ENCODE results near the gene NAGS.
"Not testable (repeated sequence)": the region's sequence is repeated elsewhere in the genome, so short reads cannot be mapped to it uniquely, and the experiment has no call there.

NAGS gene, protein sequence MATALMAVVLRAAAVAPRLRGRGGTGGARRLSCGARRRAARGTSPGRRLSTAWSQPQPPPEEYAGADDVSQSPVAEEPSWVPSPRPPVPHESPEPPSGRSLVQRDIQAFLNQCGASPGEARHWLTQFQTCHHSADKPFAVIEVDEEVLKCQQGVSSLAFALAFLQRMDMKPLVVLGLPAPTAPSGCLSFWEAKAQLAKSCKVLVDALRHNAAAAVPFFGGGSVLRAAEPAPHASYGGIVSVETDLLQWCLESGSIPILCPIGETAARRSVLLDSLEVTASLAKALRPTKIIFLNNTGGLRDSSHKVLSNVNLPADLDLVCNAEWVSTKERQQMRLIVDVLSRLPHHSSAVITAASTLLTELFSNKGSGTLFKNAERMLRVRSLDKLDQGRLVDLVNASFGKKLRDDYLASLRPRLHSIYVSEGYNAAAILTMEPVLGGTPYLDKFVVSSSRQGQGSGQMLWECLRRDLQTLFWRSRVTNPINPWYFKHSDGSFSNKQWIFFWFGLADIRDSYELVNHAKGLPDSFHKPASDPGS

DNA sequence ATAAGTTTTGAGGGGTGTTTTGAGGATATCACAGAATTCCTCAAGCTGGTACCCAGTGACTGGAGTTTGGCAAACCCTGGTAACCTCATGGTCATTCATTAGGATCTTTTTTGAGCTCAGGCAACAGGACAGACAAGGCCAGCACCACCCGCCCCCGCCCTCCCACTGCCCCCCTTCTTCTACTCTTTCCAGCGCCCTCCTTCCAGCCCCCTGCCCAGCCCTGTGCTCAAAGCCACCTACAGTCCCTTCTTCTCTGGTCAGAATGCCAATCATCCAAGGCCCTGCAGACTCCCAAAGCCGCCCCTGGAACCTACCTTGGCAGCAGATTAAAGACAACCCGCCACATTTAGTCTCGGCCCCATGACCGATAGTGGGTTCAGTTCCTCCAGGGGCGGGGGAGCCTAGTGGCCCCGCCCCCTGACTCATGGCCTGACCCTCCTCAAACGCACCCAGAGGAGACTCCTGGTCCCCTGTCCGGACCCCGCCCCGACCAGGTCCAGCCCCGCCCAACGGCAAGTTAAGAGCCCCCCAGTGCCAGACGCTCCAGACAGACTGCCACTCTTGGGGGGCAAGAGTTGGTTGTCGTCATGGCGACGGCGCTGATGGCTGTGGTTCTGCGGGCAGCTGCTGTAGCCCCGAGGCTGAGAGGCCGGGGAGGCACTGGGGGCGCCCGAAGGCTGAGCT lies at the start of gene NAGS:
Gene NAGS, plus strand, starts transcription at position 546 of the 684 bp plus-strand sequence. Its CDS starts 42 bp downstream, at position 588.
- no peak for DNase-seq

DNA sequence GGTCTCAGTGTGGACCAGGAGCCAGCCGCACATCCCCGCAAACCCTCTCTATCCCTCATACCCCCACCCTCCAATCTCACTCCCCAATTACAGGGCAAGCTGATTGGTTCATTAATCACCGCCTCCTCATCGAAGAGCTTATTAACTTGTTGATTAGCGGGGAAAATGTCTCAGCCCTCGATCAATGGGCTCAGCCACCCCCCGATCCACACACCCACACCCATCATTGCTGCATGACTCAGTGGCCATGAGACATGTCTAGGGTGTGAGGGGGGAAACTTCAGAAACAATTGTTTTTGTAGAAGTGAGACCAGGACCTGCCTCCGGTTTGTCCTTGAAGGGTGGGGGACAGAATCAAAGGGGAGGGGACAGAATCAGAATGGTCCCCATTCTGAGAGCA lies 48.2 kb upstream of the NAGS start:
- DNase-seq, result no peak

DNA sequence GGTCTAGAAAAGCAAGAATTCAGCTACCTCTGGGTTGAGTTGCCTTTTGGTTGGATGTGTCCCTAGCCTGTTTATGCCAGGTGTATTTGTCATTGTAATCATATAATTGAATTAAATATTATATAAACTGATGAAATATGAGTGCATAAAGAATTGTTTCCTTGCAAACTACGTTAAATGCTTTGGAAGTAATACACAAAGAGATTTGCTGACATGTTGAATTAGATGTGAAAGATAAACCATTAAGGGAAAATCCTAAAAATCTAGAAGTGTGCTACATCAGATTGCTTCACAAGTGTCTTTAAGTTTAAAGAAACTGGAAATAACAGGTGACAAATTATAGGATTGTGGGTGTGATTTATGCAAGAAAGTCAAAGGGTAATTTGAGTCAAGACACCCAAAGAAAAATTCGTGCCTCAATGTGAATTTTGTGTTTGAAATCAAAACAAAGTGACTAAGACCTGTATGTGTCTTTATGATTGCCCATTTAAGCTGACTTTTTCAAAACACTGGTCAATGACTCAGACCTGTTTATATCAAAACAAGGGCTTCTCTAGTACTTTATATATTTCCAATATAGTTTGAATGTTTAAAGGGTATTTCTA lies 45.6 kb upstream of the NAGS start:
- DNase-seq, result no peak

DNA sequence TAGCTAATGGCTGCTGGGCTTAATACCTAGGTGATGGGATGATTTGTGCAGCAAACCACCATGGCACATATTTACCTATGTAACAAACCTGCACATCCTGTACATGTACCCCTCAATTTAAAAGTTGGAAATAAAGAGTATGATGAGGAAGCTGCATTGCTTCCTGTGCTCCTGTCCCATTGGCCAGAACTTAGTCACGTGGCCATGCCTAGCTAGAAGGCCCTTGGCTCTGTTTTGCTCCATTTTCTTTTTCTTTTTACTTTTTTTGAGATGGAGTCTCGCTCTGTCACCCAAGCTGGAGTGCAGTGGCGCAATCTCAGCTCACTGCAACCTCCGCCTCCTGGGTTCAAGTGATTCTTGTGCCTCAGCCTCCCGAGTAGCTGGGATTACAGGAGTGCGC lies 43.1 kb upstream of the NAGS start:
- not testable (repeated sequence) for DNase-seq

- DNase-seq, result no peak
Observed at GRCh38 chr17:43961954-43962353, 42.5 kb upstream of the NAGS start.

DNA sequence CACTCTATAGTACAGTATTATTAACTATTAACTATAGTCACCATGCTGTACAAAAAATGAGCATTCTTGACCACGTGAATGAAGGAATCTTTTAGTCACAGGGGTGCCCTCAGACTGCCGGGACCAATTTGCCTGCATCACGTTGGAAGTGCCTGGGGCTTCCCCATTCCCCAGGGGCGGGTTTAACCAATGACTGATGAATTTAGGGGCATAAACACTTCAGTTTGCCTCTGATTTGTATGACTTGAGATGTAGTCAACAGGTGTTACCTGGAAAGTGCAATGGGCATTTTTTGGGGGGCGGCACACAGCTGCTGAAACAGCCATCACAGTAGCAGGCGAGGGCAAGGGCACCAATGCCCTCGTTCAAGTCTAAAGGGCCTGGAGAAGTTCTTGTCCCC lies 41.9 kb upstream of the NAGS start:
- DNase-seq, result no peak

DNA sequence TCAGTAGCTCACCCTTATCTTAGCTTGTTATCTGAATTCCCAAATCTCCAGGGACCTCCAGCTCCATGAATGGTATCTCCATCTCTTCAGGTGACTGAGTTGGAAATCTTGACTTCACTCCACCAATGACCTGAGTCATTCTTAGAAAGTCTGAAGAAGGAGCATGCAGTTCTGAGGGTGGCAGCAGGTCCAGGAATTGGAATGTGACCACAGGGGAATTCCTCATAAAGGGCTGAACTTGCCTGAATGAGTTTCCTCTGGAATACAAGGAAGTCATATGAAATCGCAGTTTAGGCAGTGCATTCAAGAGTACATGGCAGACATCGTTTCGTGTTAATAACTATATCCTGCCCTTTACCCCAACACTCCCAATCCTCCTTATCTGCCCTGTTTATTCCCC lies 38.1 kb upstream of the NAGS start:
- no peak for DNase-seq

DNA sequence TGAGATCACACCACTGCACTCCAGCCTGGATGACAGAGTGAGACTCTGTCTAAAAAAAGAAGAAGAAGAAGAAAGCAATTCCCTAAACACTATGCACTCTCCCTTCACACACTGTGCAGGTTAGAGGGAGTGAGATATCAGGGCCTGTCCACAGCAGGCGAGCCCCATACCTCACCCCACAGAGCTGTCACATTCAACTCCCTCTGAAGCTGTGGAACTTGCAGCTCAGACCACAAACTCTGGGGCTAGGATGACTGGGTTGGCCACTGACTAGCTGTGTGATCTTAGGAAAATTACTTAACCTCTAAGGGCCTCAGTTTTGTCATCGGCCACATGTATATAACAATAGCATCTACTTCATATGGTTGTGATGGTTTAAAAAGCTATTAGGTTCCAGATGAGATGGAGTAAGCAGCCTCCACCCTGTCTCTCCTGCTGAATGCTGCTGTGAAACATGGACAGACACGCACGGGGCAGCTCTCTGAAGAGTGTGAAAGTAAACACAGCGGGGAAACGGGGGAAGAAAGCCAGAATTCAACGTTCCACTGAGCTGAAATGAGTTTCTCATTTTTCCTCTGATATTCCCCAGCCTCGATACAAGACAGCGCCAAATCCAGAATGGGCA lies 37.1 kb upstream of the NAGS start:
- no peak for DNase-seq

GRCh38 chr17:43970366-43970765 lies 34.1 kb upstream of the NAGS start:
- DNase-seq, result no peak

- DNase-seq, result not testable (repeated sequence)
Observed at GRCh38 chr17:43971436-43971835, 33.0 kb upstream of the NAGS start.

GRCh38 chr17:43972444-43973212 lies 31.8 kb upstream of the NAGS start:
- not testable (repeated sequence) for DNase-seq

DNA sequence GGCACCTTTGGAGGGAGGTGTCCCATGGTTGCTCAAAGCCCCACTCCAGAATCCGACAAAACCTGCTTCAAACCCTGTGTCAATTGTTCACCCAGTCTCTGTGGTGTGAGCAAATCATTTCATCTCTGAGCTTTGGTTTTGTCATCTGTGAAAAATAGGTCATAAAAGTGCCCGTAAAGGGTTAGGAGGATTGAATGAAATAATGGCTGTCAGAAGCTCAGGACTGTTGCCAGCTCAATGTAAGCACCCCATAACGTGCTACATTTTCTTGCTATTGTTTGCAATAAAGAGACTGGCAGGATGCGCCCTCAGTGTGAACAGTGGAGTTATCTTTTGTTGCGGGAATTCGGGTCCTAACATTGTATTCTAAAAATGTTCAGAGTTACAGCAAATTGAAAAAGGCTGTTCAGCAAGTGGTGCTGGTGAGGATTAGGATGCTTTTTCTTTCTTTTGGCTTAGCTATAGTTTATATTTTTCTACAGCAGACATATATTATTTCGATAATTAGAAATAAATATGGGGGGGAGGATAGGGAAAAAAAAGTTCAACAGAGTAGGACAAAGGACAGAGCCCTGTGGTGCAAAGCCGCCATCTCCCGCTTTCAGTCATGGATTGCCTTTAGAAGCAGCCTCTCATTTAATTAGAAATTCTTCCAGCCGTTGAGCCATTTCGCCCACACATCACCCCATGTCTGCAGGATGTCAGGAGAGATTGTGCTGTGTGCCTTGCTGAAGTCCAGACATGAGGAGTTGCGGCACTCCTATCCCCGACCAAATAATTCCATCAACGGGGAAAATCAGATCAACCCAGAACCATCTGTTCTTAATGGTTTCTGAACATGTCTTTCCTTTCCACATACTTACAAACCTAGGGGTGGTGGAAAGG lies 29.8 kb upstream of the NAGS start:
- no peak for DNase-seq

DNA sequence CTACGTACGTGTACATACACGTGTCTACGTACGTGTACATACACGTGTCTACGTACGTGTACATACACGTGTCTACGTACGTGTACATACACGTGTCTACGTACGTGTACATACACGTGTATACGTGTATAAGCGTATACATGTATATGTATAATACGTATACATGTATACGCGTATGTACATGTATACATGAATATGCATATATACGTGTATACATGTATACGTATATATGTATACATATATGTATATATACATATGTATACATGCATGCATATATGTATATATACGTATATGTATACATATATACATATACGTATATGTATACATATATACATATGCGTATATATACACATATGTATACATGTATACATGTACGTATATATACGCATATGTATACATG lies 28.5 kb upstream of the NAGS start:
- no peak for DNase-seq

- no peak for DNase-seq
Observed at GRCh38 chr17:43976963-43977837, 27.2 kb upstream of the NAGS start.

DNA sequence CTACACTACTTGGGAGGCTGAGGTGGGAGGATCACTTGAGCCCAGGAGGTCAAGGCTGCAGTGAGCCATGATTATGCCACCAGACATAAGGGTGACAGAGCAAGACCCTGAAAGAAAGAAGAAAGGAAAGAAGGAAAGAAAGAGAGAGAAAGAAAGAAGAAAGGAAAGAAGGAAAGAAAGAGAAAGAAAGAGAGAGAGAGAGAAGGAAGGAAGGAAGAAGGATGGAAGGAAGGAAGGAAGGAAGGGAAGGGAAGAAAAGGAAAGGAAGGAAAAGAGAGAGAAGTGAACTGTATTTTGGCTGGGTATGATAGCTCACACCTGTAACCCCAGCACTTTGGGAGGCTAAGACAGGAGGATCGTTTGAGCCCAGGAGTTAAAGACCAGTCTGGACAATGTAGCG lies 26.3 kb upstream of the NAGS start:
- no peak for DNase-seq

GRCh38 chr17:43979011-43979410 lies 25.4 kb upstream of the NAGS start:
- no peak for DNase-seq

DNA sequence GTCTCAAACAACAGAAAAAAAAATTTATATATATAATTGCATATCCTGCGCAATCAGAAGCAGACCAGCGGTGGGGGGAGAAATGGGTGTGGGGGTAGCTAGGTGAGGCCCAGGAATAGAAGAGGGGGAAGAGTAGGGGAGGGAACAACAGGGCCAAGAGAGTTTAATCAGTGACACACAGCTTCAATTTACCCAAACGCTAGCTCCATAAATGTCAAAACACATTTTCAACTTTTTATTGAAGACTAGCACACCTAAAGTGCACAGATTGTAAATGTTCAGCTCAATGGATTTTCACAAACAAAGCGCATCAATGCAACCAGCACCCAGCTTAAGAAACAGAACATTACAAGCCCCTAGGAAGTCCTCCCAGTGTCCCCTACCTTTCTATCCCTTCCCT lies 24.8 kb upstream of the NAGS start:
- DNase-seq, result no peak

DNA sequence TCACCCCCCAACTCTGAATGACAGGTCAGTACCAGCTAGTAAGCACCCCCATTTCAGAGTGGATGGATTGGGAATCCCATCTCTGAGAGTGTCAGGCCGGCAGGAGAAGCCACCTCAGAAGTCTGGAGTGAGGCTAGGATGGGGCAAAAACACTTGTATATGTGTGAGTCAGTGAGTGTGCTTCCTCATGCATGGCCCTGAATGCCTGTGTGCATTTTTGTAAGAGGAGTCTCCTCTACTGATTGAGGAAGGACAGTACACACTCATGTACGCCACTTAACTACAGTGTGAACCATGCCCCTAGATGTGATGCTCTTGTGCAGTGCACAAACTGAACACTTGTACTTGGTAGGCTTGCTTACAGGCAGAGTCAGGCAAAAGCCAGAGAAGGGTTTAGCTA lies 22.3 kb upstream of the NAGS start:
- no peak for DNase-seq

DNA sequence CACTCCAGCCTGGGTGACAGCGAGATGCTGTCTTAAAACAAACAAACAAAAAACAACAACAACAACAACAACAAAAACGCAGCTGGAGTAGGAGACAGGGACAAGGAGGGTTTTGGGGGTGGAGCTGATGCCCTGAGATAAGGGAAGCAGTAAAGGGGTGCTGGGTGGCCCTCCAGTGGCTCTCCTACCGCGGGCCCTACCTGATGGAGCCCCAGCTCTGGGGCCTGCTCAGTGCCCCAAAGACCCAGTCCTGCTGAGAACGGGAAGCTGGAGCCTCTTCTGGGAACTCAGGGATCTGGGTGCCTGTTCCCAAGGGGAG lies 21.3 kb upstream of the NAGS start:
- no peak for DNase-seq

All from NCI-H510A (cell line).